ENCODE data around the gene TP53INP2.
"Not testable (repeated sequence)": the region's sequence is repeated elsewhere in the genome, so short reads cannot be mapped to it uniquely, and the experiment has no call there.

TP53INP2 gene

DNA sequence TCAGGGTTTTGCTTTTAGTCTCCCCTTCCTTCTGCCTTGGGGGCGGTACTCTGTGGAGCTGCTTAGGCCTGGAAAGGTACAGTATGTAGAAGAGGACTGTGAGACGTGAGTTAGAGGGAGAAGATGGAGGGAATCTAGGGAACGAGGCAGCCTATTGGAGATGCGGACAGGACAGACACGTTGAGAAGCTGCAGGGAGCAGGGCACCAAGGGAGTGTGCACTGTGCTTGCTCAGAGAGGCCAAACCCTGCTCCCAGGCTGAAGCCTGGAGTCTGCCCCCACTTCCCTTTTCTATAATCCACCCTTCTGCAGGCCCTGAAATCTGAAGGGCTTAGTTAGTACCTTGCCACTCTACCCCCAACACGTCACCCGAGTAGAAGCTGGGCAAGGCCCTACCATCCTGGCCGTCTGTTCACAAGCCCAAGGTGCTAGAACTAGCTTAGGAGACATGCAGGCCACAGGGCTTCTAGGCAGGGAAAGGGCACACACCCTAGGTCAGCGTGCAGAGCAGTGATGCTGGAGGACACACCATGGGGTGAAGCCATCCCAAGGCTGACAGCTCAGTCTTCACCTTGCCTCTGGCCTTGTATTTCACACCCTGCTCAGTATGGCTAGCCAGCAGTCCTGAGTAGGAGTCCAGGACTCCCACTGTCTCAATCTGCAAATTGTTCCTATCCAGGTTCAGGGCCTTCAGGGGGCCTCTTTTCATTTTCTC, 6.9 kb downstream of the TP53INP2 start:
- no peak overlapping the region for H3K9ac ChIP-seq (ENCODE audit: low read length)
- no peak overlapping the region for H3K4me3 ChIP-seq (ENCODE audit: low read length)
- no peak overlapping the region for H2BK120ac ChIP-seq (ENCODE audit: low read depth, low read length)
- no peaks in the 10 kb centered on the region for H3K79me1 ChIP-seq (ENCODE audit: low read length)
- H2AK5ac ChIP-seq (ENCODE audit: low read length), result no peak overlapping the region
- no peaks in the 10 kb centered on the region for H3K36me3 ChIP-seq (ENCODE audit: control insufficient read depth, insufficient read depth, low read length)
- no peak overlapping the region for H4K8ac ChIP-seq (ENCODE audit: low read depth, low read length)
- H3K4ac ChIP-seq (ENCODE audit: low read depth, low read length), result no peak overlapping the region
- H3K56ac ChIP-seq (ENCODE audit: low read length), result no peak overlapping the region
- H3K18ac ChIP-seq (ENCODE audit: low read length), result no peak overlapping the region
- no peak overlapping the region for H3K27ac ChIP-seq (ENCODE audit: low read depth, low read length)
- H3K4me2 ChIP-seq (ENCODE audit: low read length), result no peak overlapping the region
- no peak overlapping the region for H2BK5ac ChIP-seq (ENCODE audit: low read length)
- no peak overlapping the region for H3K23ac ChIP-seq (ENCODE audit: low read length)
- DNase-seq, result no peak
- no peak overlapping the region for H4K5ac ChIP-seq (ENCODE audit: low read length)
- H2BK15ac ChIP-seq (replicated peaks; ENCODE audit: low read depth), result no peak overlapping the region
- peaks cover 4% of the 10 kb centered on the region for H3K27me3 ChIP-seq (ENCODE audit: insufficient read depth, low read length, poor library complexity)
- WGBS (ENCODE audit: extremely low coverage, insufficient coverage, low lambda C conversion rate), result no CpG with 5 or more reads among the region's 9 CpGs
- H3K79me2 ChIP-seq (ENCODE audit: control insufficient read depth, insufficient read depth, low read length), result no peaks in the 10 kb centered on the region
- H3K4me1 ChIP-seq (ENCODE audit: control insufficient read depth, low read depth, low read length), result no peaks in the 10 kb centered on the region

DNA sequence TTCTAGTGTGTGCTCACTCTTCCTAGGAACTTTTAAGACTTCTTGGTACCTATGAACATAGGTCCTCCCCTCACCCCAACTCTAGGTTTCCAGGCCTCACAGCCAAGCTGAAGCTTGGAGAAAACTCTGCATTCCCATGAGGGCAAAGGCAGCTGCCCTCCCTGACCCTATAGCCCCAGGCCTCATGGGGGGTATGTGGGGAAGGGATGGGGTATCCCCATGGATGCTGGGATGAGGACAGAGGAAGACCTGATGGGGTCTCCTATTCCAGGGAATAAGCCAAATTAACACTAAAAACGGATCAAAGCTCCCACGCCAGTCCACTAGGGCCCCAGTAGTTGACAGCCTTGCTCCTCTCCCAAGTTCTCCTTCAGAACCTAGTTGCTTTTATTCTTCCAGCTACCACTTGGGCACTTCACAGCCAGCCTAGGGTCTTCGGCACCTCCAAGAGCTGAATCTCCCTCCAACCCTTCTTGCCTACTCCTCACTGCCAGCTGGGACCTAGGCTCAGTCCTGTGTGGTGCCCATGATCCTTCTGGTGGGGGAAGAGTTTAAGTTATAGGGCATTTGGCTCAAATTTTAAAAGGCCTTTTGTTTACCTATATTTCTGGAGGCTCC, 7.8 kb downstream of the TP53INP2 start:
- no CpG with 5 or more reads among the region's 3 CpGs for WGBS (ENCODE audit: extremely low coverage, insufficient coverage, low lambda C conversion rate)

DNA sequence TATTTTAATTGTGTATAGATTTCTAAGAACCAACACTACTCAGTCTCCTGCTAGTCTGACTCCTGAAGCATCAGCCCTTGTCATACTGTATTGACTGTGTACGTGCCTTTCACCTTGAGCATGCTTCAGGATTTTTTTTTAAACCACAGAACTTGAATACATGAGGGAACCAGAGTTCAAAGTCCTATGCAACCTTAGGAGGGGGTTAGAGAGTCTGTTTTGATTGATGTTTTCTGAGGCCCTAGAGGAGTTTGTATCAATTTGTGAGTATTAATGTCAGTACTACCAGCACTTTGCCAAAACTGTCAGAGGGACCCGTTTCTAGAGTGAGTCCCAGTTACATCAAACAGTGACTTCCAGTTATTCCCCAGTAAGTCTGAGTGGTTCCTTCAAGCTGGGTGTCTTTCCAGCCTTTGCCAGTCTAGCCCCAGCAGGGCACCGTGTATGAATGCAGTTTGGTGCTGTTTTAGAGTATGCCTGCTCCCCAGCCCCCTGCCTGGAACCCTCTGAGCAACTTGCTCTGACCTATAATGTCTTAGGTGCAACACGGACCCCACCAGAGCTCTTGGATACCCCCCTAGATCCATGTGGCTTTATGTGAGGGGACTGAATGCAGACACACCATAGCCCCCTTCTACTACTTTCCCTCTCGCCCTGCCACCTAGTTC, 8.5 kb downstream of the TP53INP2 start:
- Histone ChIP-seq H3K9ac (ENCODE audit: low read length) (no peak overlapping the region), H3K4ac (ENCODE audit: low read depth, low read length) (no peak overlapping the region), H3K27me3 (ENCODE audit: insufficient read depth, low read length, poor library complexity) (peaks cover 4% of the 10 kb centered on the region), H3K4me2 (ENCODE audit: low read length) (no peak overlapping the region), H3K18ac (ENCODE audit: low read length) (no peak overlapping the region), H3K79me2 (ENCODE audit: control insufficient read depth, insufficient read depth, low read length) (no peaks in the 10 kb centered on the region), H2AK5ac (ENCODE audit: low read length) (no peak overlapping the region), H3K4me1 (ENCODE audit: control insufficient read depth, low read depth, low read length) (no peaks in the 10 kb centered on the region), H4K8ac (ENCODE audit: low read depth, low read length) (no peak overlapping the region), H3K23ac (ENCODE audit: low read length) (no peak overlapping the region), H4K5ac (ENCODE audit: low read length) (no peak overlapping the region), H3K4me3 (ENCODE audit: low read length) (no peak overlapping the region), H3K36me3 (ENCODE audit: control insufficient read depth, insufficient read depth, low read length) (no peaks in the 10 kb centered on the region), H3K56ac (ENCODE audit: low read length) (no peak overlapping the region), H2BK5ac (ENCODE audit: low read length) (no peak overlapping the region), H2BK15ac (replicated peaks; ENCODE audit: low read depth) (no peak overlapping the region), H3K27ac (ENCODE audit: low read depth, low read length) (no peak overlapping the region), H2BK120ac (ENCODE audit: low read depth, low read length) (no peak overlapping the region), H3K79me1 (ENCODE audit: low read length) (no peaks in the 10 kb centered on the region)
- no CpG with 5 or more reads among the region's 5 CpGs for WGBS (ENCODE audit: extremely low coverage, insufficient coverage, low lambda C conversion rate)
- DNase-seq, result no peak

More for the DNA sequence above, 7.8 kb downstream of the TP53INP2 start:
- H3K23ac ChIP-seq (ENCODE audit: low read length), result no peak overlapping the region
- H3K27me3 ChIP-seq (ENCODE audit: insufficient read depth, low read length, poor library complexity), result peaks cover 4% of the 10 kb centered on the region
- H3K4me3 ChIP-seq (ENCODE audit: low read length), result no peak overlapping the region
- H4K8ac ChIP-seq (ENCODE audit: low read depth, low read length), result no peak overlapping the region
- no peak for DNase-seq
- no peak overlapping the region for H2BK15ac ChIP-seq (replicated peaks; ENCODE audit: low read depth)
- no peak overlapping the region for H3K9ac ChIP-seq (ENCODE audit: low read length)
- H3K36me3 ChIP-seq (ENCODE audit: control insufficient read depth, insufficient read depth, low read length), result no peaks in the 10 kb centered on the region
- no peak overlapping the region for H3K27ac ChIP-seq (ENCODE audit: low read depth, low read length)
- no peaks in the 10 kb centered on the region for H3K4me1 ChIP-seq (ENCODE audit: control insufficient read depth, low read depth, low read length)
- H4K5ac ChIP-seq (ENCODE audit: low read length), result no peak overlapping the region
- no peaks in the 10 kb centered on the region for H3K79me2 ChIP-seq (ENCODE audit: control insufficient read depth, insufficient read depth, low read length)
- no peak overlapping the region for H2BK120ac ChIP-seq (ENCODE audit: low read depth, low read length)
- no peak overlapping the region for H3K18ac ChIP-seq (ENCODE audit: low read length)
- no peak overlapping the region for H2AK5ac ChIP-seq (ENCODE audit: low read length)
- H2BK5ac ChIP-seq (ENCODE audit: low read length), result no peak overlapping the region
- no peak overlapping the region for H3K56ac ChIP-seq (ENCODE audit: low read length)
- H3K79me1 ChIP-seq (ENCODE audit: low read length), result no peaks in the 10 kb centered on the region
- H3K4ac ChIP-seq (ENCODE audit: low read depth, low read length), result no peak overlapping the region
- no peak overlapping the region for H3K4me2 ChIP-seq (ENCODE audit: low read length)

DNA sequence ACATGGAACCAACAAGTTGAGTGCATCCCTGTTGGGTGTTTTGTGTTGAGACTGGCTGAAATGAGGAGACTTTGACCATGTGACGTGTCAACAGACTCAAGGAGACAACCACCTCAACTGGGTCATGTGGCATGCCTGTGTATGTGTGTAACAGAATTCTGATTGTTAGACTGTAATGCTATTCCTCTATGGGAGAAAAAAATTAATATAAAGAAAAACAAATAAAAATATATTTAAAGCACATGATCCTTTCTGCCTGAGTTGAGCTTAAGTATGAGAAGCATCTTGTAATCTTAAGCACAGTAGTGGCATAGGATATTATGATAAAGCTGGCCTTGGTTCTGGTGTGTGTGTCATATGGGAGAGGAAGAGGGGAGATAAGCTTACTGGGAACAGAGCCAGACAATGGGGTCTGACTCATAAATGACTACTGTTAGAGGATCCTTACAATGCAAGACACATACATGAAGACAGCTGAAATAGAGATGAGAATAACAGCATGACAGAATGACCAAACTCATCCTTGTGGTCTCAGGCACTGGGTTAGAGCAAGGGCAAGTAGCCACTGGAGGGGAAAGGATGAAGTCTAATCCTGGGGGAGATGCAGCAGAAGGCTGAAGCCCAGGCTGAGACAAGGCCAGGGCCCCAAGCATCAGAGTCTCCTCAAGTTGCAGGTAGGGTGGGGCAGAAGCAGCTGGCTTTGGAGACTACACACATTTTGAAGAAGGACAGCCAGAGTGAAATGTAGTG, 9.2 kb downstream of the TP53INP2 start:
- WGBS (ENCODE audit: extremely low coverage, insufficient coverage, low lambda C conversion rate), result no CpG with 5 or more reads among the region's 1 CpG

DNA sequence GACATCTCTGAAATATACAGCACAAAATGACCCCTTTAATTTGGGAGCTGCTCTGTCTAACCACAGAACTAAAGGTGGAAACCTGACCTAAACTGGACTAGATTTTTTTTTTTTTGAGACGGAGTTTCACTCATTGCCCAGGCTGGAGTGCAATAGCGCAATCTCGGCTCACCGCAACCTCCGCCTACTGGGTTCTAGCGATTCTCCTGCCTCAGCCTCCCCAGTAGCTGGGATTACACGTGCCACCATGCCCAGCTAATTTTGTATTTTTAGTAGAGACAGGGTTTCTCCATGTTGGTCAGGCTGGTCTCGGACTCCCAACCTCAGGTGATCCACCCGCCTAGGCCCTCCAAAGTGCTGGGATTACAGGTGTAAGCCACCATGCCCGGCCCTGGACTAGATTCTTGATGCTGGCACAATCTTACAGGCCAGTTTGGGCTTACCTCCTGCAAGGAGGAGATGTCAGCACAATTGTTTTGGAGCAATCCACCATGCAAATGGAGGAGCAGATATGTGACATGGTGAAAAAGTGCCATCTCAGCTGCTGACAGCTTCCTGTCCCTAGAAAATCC, 9.9 kb downstream of the TP53INP2 start:
- H3K79me2 ChIP-seq (ENCODE audit: control insufficient read depth, insufficient read depth, low read length); H3K4me2 ChIP-seq (ENCODE audit: low read length); H3K36me3 ChIP-seq (ENCODE audit: control insufficient read depth, insufficient read depth, low read length); DNase-seq; H2BK120ac ChIP-seq (ENCODE audit: low read depth, low read length); H2AK5ac ChIP-seq (ENCODE audit: low read length); H4K5ac ChIP-seq (ENCODE audit: low read length); H3K4ac ChIP-seq (ENCODE audit: low read depth, low read length); H3K23ac ChIP-seq (ENCODE audit: low read length); H3K4me1 ChIP-seq (ENCODE audit: control insufficient read depth, low read depth, low read length); H3K18ac ChIP-seq (ENCODE audit: low read length); H3K79me1 ChIP-seq (ENCODE audit: low read length); H3K9ac ChIP-seq (ENCODE audit: low read length); H2BK15ac ChIP-seq (replicated peaks; ENCODE audit: low read depth); H2BK5ac ChIP-seq (ENCODE audit: low read length); H3K4me3 ChIP-seq (ENCODE audit: low read length); H4K8ac ChIP-seq (ENCODE audit: low read depth, low read length); H3K56ac ChIP-seq (ENCODE audit: low read length); H3K27ac ChIP-seq (ENCODE audit: low read depth, low read length); H3K27me3 ChIP-seq (ENCODE audit: insufficient read depth, low read length, poor library complexity): not testable (repeated sequence)
- no CpG with 5 or more reads among the region's 10 CpGs for WGBS (ENCODE audit: extremely low coverage, insufficient coverage, low lambda C conversion rate)

More for the DNA sequence above, 9.2 kb downstream of the TP53INP2 start:
- no peaks in the 10 kb centered on the region for H3K4me1 ChIP-seq (ENCODE audit: control insufficient read depth, low read depth, low read length)
- no peak for DNase-seq
- no peak overlapping the region for H2AK5ac ChIP-seq (ENCODE audit: low read length)
- no peak overlapping the region for H4K5ac ChIP-seq (ENCODE audit: low read length)
- H3K4me3 ChIP-seq (ENCODE audit: low read length), result no peak overlapping the region
- no peak overlapping the region for H2BK120ac ChIP-seq (ENCODE audit: low read depth, low read length)
- H3K9ac ChIP-seq (ENCODE audit: low read length), result no peak overlapping the region
- H3K4ac ChIP-seq (ENCODE audit: low read depth, low read length), result no peak overlapping the region
- no peak overlapping the region for H3K18ac ChIP-seq (ENCODE audit: low read length)
- no peak overlapping the region for H2BK15ac ChIP-seq (replicated peaks; ENCODE audit: low read depth)
- no peak overlapping the region for H3K27ac ChIP-seq (ENCODE audit: low read depth, low read length)
- no peaks in the 10 kb centered on the region for H3K36me3 ChIP-seq (ENCODE audit: control insufficient read depth, insufficient read depth, low read length)
- no peak overlapping the region for H3K56ac ChIP-seq (ENCODE audit: low read length)
- peaks cover 4% of the 10 kb centered on the region for H3K27me3 ChIP-seq (ENCODE audit: insufficient read depth, low read length, poor library complexity)
- no peak overlapping the region for H2BK5ac ChIP-seq (ENCODE audit: low read length)
- no peaks in the 10 kb centered on the region for H3K79me1 ChIP-seq (ENCODE audit: low read length)
- H4K8ac ChIP-seq (ENCODE audit: low read depth, low read length), result no peak overlapping the region
- H3K23ac ChIP-seq (ENCODE audit: low read length), result no peak overlapping the region
- H3K4me2 ChIP-seq (ENCODE audit: low read length), result no peak overlapping the region
- H3K79me2 ChIP-seq (ENCODE audit: control insufficient read depth, insufficient read depth, low read length), result no peaks in the 10 kb centered on the region
